GM12878 (cell line): ENCODE results near the gene SCUBE2. TPM values are rescaled to one million over a fixed set of nuclear protein-coding genes. Genes with fewer than 3 reads are reported as not detected.

Experiments
- ATF3 ChIP-seq: IDR thresholded peaks from 2 replicates; pipeline ENCODE4 v1.6.1; 2011; ENCODE audit warnings: low read depth, mild to moderate bottlenecking, low read length, moderate library complexity, borderline replicate concordance; ENCODE audit errors: extremely low read depth
- HDGF ChIP-seq: fragments of 450-650 bp; IDR thresholded peaks from 2 replicates; pipeline ENCODE4 v1.6.1; 2016; ENCODE audit warnings: antibody characterized with exemption
- PKNOX1 ChIP-seq: fragments of 450-650 bp; IDR thresholded peaks from 2 replicates; pipeline ENCODE4 v1.6.1; 2016; ENCODE audit warnings: mild to moderate bottlenecking
- RUNX3 ChIP-seq: IDR thresholded peaks from 2 replicates; pipeline ENCODE4 v1.6.1; 2012; ENCODE audit warnings: low read length, inconsistent platforms
- SMAD1 ChIP-seq: fragments of 450-650 bp; IDR thresholded peaks from 2 replicates; pipeline ENCODE4 v1.6.1; 2018; ENCODE audit warnings: mild to moderate bottlenecking, low read depth; ENCODE audit not compliant: partially characterized antibody
- SRF ChIP-seq, 2 experiments: IDR thresholded peaks; 2 replicates each; pipeline ENCODE4 v1.6.1; 2011; ENCODE audit warnings: low read depth in 2 of 2, low read length in 2 of 2, mild to moderate bottlenecking in 1 of 2, moderate library complexity in 1 of 2
- TAF1 ChIP-seq: IDR thresholded peaks from 2 replicates; pipeline ENCODE4 v1.6.1; 2011; ENCODE audit warnings: mild to moderate bottlenecking, low read depth, low read length, borderline replicate concordance
- polyA plus RNA-seq, 11 experiments: library from polyadenylated mRNA; depleted of rRNA in 4 of 11; unstranded in 6 of 11; stranded (reverse) in 5 of 11; fragments of >200 nt; fragmentation: Nextera tagmentation in 4 of 11; fragmentation: Illumina TruSeq in 1 of 11; extraction: Ambion mirVana in 4 of 11; extraction: Trizol in 1 of 11; gene quantifications; 1 replicate in 1 of 11; 2 replicates in 10 of 11; pipeline versions ENCODE4 v1.2.1 to v1.2.3, GENCODE V29; 2011 to 2016; ENCODE audit warnings: inconsistent platforms in 2 of 11, missing spikeins in 2 of 11, low read depth in 1 of 11
- total RNA-seq, 4 experiments: library from RNA; depleted of rRNA in 3 of 4; stranded (reverse); fragments of >200 nt in 3 of 4; fragmentation: Illumina TruSeq in 1 of 4; extraction: Trizol in 1 of 4; gene quantifications; 2 replicates each; pipeline versions ENCODE4 v1.2.1 to v1.2.3, GENCODE V29; 2013 to 2021
- TF ChIP-seq, protein P1 (sequence below): IDR thresholded peaks from 2 replicates; pipeline ENCODE4 v1.6.1; 2011; ENCODE audit warnings: borderline replicate concordance, low read depth, mild to moderate bottlenecking, moderate library complexity, low read length; ENCODE audit not compliant: insufficient read depth, poor library complexity, severe bottlenecking
- TF ChIP-seq, protein P2 (sequence below): IDR thresholded peaks from 2 replicates; pipeline ENCODE4 v1.6.1; 2011; ENCODE audit warnings: borderline replicate concordance, low read depth, mild to moderate bottlenecking, moderate library complexity, mixed read lengths, low read length; ENCODE audit not compliant: insufficient read depth; ENCODE audit errors: extremely low read length

SCUBE2 gene
- total and polyA plus RNA-seq, 10 of the 15 experiments (the other 5 are each of a cell fraction or from before 2014, with no cell fraction given), result 0.12 to 0.56 (median 0.31) TPM; not detected in 2

GRCh38 chr11:9060700-9061111 lies 30.7 kb downstream of the SCUBE2 start (continued):
- TF ChIP-seq, protein P1, sequence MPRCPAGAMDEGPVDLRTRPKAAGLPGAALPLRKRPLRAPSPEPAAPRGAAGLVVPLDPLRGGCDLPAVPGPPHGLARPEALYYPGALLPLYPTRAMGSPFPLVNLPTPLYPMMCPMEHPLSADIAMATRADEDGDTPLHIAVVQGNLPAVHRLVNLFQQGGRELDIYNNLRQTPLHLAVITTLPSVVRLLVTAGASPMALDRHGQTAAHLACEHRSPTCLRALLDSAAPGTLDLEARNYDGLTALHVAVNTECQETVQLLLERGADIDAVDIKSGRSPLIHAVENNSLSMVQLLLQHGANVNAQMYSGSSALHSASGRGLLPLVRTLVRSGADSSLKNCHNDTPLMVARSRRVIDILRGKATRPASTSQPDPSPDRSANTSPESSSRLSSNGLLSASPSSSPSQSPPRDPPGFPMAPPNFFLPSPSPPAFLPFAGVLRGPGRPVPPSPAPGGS, result peak; percentile 92
- TF ChIP-seq PKNOX1 (peak; percentile 62), RUNX3 (peak; percentile 99), ATF3 (no peak), TAF1 (no peak), HDGF (no peak), SMAD1 (no peak), SRF (IDR thresholded peaks at IDR 0.05; ENCODE audit: low read depth in 2 of 2, low read length in 2 of 2) (peak in 1 of 2 experiments; percentile 76; a peak in 2 of 4 replicates)
- TF ChIP-seq, protein P2, sequence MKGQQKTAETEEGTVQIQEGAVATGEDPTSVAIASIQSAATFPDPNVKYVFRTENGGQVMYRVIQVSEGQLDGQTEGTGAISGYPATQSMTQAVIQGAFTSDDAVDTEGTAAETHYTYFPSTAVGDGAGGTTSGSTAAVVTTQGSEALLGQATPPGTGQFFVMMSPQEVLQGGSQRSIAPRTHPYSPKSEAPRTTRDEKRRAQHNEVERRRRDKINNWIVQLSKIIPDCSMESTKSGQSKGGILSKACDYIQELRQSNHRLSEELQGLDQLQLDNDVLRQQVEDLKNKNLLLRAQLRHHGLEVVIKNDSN, result no peak
- TF ChIP-seq, all 136 proteins: peak for 60
